ENCODE measurements around the gene SLC39A5. TPM values are rescaled to one million over a fixed set of nuclear protein-coding genes. Genes with fewer than 3 reads are reported as not detected.

Gene SLC39A5
- total and polyA plus RNA-seq, 4 donors: 125 to 195 (median 142) TPM

GRCh38 chr12:56255671-56256070 is 25.8 kb downstream of the SLC39A5 start:
- WGBS: 92% methylated on average over 7 of the region's 7 CpGs
- Histone ChIP-seq H3K9ac (ENCODE audit: low read depth in 1 of 2, low read length in 2 of 2) (no peak overlapping the region), H3K4me3 (ENCODE audit: low read depth in 1 of 3, low read length in 3 of 3) (no peak overlapping the region)

More at GRCh38 chr12:56255671-56256070, 25.8 kb downstream of the SLC39A5 start:
- Histone ChIP-seq H3K27ac (ENCODE audit: low read depth in 1 of 2, low read length in 2 of 2) (no peak overlapping the region), H3K4me1 (ENCODE audit: control insufficient read depth in 4 of 4, insufficient read depth in 4 of 4, low read length in 3 of 4) (peaks cover 1 to 20% (median 15%) of the 10 kb centered on the region in 4 donors), H3K27me3 (ENCODE audit: control insufficient read depth in 4 of 4, insufficient read depth in 4 of 4, low read length in 3 of 4) (no peaks in the 10 kb centered on the region), H3K9me3 (ENCODE audit: control insufficient read depth in 4 of 4, low read length in 3 of 4) (no peaks in the 10 kb centered on the region), H3K36me3 (ENCODE audit: control insufficient read depth in 4 of 4, insufficient read depth in 3 of 4, low read depth in 1 of 4, low read length in 3 of 4) (peaks cover 8 to 40% (median 25%) of the 10 kb centered on the region in 4 donors)
- no peak for TF ChIP-seq RXRA (IDR thresholded peaks at IDR 0.05)
- TF ChIP-seq RAD21 (IDR thresholded peaks at IDR 0.05): no peak
- no peak for TF ChIP-seq JUND (IDR thresholded peaks at IDR 0.05)
- no peak for TF ChIP-seq TAF1 (conservative IDR thresholded peaks at IDR 0.05)
- no peak for TF ChIP-seq SP1 (IDR thresholded peaks at IDR 0.05)
- no peak for TF ChIP-seq YY1 (IDR thresholded peaks at IDR 0.05)
- no peak for TF ChIP-seq FOXA1 (IDR thresholded peaks at IDR 0.05)
- no peak for TF ChIP-seq EGR1 (IDR thresholded peaks at IDR 0.05; ENCODE audit: low read depth in 2 of 2)
- TF ChIP-seq ZBTB33 (IDR thresholded peaks at IDR 0.05): no peak
- TF ChIP-seq HNF4A (conservative IDR thresholded peaks at IDR 0.05): no peak
- TF ChIP-seq REST (IDR thresholded peaks at IDR 0.05): no peak
- no peak for TF ChIP-seq FOXA2 (IDR thresholded peaks at IDR 0.05)
- no peak for TF ChIP-seq CTCF (IDR thresholded peaks at IDR 0.05; ENCODE audit: low read depth, low read length, missing input control)
- no peak for TF ChIP-seq HNF4G (IDR thresholded peaks at IDR 0.05)
- TF ChIP-seq MAX (IDR thresholded peaks at IDR 0.05): no peak
- no peak for TF ChIP-seq ATF3 (IDR thresholded peaks at IDR 0.05)
- no peak for TF ChIP-seq NR2F2 (IDR thresholded peaks at IDR 0.05)
- TF ChIP-seq GABPA (IDR thresholded peaks at IDR 0.05 in 1 of 2, conservative IDR thresholded peaks at IDR 0.05 in 1 of 2): no peak
- DNase-seq (ENCODE audit: low spot score): no peak

All from liver (tissue), 9 donors.